Panc1 (cell line): Measurements from ENCODE around the gene SLC9A3. TPM values are rescaled to one million over a fixed set of nuclear protein-coding genes. Genes with fewer than 3 reads are reported as not detected.
A peak's percentile ranks its signal among the peaks of the same experiment; 100 is the strongest.

Experiments
- ATAC-seq: fragments of 200-7000 bp; cut with Tn5 transposase; 2 replicates; pipeline ENCODE4 v1.9.1; 2020; ENCODE audit warnings: mild to moderate bottlenecking, moderate library complexity
- BruUV-seq: library from RNA; stranded (reverse); fragments of 400-500 nt; replicated peaks from 2 replicates; lab custom pipeline; 2021; lab: Mats Ljungman, UMichigan
- CTCF ChIA-PET: fragments of 300-600 bp; sonication (Branson Sonifier 250); formaldehyde crosslinking; loops from one replicate; lab custom pipeline; 2022; ENCODE audit warnings: antibody characterized with exemption; lab: Charles Lee
- POLR2A ChIA-PET: fragments of 300-600 bp; sonication (Branson Sonifier 250); formaldehyde crosslinking; loops from one replicate; lab custom pipeline; 2022; ENCODE audit warnings: antibody characterized with exemption; lab: Charles Lee
- DNase-seq: peaks from one replicate; pipeline ENCODE4 v3.0.0-alpha.2; 2010; ENCODE audit warnings: low read depth, low spot score
- H3K27ac ChIP-seq: 2 replicates; pipeline ENCODE4 v1.5.1; 2011; ENCODE audit warnings: mild to moderate bottlenecking, low read length, inconsistent platforms
- H3K27me3 ChIP-seq: fragments of 200-500 bp; sonication (Bioruptor generic); 2 replicates; pipeline ENCODE4 v1.6.0; 2014; ENCODE audit warnings: low read length, inconsistent platforms; ENCODE audit not compliant: control insufficient read depth, insufficient read depth
- H3K36me3 ChIP-seq: fragments of 200-500 bp; sonication (Bioruptor generic); 2 replicates; pipeline ENCODE4 v1.5.1; 2014; ENCODE audit warnings: inconsistent platforms, mild to moderate bottlenecking, low read length, moderate library complexity; ENCODE audit not compliant: control insufficient read depth, insufficient read depth
- H3K4me1 ChIP-seq: 2 replicates; pipeline ENCODE4 v1.5.1; 2011; ENCODE audit warnings: inconsistent platforms, mild to moderate bottlenecking, low read length, moderate library complexity; ENCODE audit not compliant: control insufficient read depth, insufficient read depth
- H3K4me3 ChIP-seq, 2 experiments: 2 replicates each; pipeline ENCODE4 v1.5.1; 2011 to 2012; ENCODE audit warnings: low read depth in 2 of 2, low read length in 2 of 2, mild to moderate bottlenecking in 2 of 2, inconsistent platforms in 1 of 2, moderate library complexity in 1 of 2
- H3K9me3 ChIP-seq: fragments of 200-500 bp; sonication (Bioruptor generic); 2 replicates; pipeline ENCODE4 v1.5.1; 2014; ENCODE audit warnings: low read depth, mild to moderate bottlenecking, inconsistent platforms, low read length, moderate library complexity; ENCODE audit not compliant: control insufficient read depth, insufficient read depth
- CTCF ChIP-seq: fragments of 450-650 bp; IDR thresholded peaks from 2 replicates; pipeline ENCODE4 v1.5.1; 2017; ENCODE audit warnings: mild to moderate bottlenecking
- POLR2AphosphoS5 ChIP-seq: IDR thresholded peaks from 2 replicates; pipeline ENCODE4 v1.6.1; 2012; ENCODE audit warnings: mild to moderate bottlenecking, low read depth, low read length, moderate library complexity
- REST ChIP-seq, 2 experiments: IDR thresholded peaks; 2 replicates each; pipeline ENCODE4 v1.6.1; 2011 to 2012; ENCODE audit warnings: low read depth in 2 of 2, control low read depth in 1 of 2, low read length in 1 of 2, mild to moderate bottlenecking in 1 of 2, moderate library complexity in 1 of 2; ENCODE audit not compliant: insufficient read depth in 1 of 2
- SIN3A ChIP-seq: IDR thresholded peaks from 2 replicates; pipeline ENCODE4 v1.6.1; 2012; ENCODE audit warnings: low read depth, mild to moderate bottlenecking, low read length, moderate library complexity, borderline replicate concordance; ENCODE audit not compliant: insufficient read depth
- TCF7L2 ChIP-seq: IDR thresholded peaks from 2 replicates; pipeline ENCODE4 v1.6.1; 2011; ENCODE audit warnings: mild to moderate bottlenecking, low read depth, low read length, inconsistent platforms
- in situ Hi-C: cut with HindIII; loops from 2 replicates; pipeline ENCODE4 v1.10.0; 2016; ENCODE audit warnings: low sequenced_read_pairs, low pct_unique_long_range_greater_than_20kb
- intact Hi-C: fragments of 100-400 bp; cut with micrococcal nuclease; formaldehyde crosslinking; loops from one replicate; pipeline ENCODE4 v1.10.0; 2022; ENCODE audit not compliant: unreplicated experiment
- total RNA-seq: library from RNA; stranded (reverse); gene quantifications from one replicate; pipeline ENCODE4 v1.2.1, GENCODE V29; 2021; ENCODE audit not compliant: unreplicated experiment

Gene SLC9A3
- total RNA-seq, 1 experiment from 2014 or later, result 2.0 TPM

GRCh38 chr5:465591-466403, 58.5 kb downstream of the SLC9A3 start:
- in situ Hi-C loops, result no loop called here
- no peak for ATAC-seq
- no TSS peak for BruUV-seq
- intact Hi-C loops, result no loop called here
- Histone ChIP-seq H3K36me3 (peaks cover 5% of the 10 kb centered on the region), H3K9me3 (no peaks in the 10 kb centered on the region), H3K4me3 (no peak overlapping the region), H3K4me1 (0 out of 2 replicates have a peak, but pooled peaks cover under 1% of the 10 kb centered on the region), H3K27me3 (no peaks in the 10 kb centered on the region), H3K27ac (no peak overlapping the region)
- TF ChIP-seq TCF7L2 (no peak), SIN3A (no peak), REST (IDR thresholded peaks at IDR 0.05; ENCODE audit: insufficient read depth in 1 of 2, low read depth in 2 of 2, low read length in 1 of 2) (no peak), POLR2AphosphoS5 (no peak), CTCF (no peak)
- CTCF ChIA-PET, result no interaction called here
- POLR2A ChIA-PET, result no interaction called here
- DNase-seq, result no peak

- no peak overlapping the region for H3K4me3 ChIP-seq
- ChIA-PET POLR2A (no interaction called here), CTCF (no interaction called here)
- H3K36me3 ChIP-seq, result peaks cover 5% of the 10 kb centered on the region
- H3K27me3 ChIP-seq, result no peaks in the 10 kb centered on the region
- in situ Hi-C loops, result no loop called here
- TF ChIP-seq REST (IDR thresholded peaks at IDR 0.05; ENCODE audit: insufficient read depth in 1 of 2, low read depth in 2 of 2, low read length in 1 of 2) (no peak), TCF7L2 (no peak), POLR2AphosphoS5 (no peak), CTCF (no peak), SIN3A (no peak)
- no peak overlapping the region for H3K27ac ChIP-seq
- BruUV-seq, result no TSS peak
- H3K4me1 ChIP-seq, result no peaks in the 10 kb centered on the region
- ATAC-seq (peak; percentile 34; the same call in 1 of the 2 replicates), DNase-seq (no peak)
- intact Hi-C loops, result no loop called here
- no peaks in the 10 kb centered on the region for H3K9me3 ChIP-seq
Observed at GRCh38 chr5:464843-465590, 59.2 kb downstream of the SLC9A3 start.
